Measurements from ENCODE around the gene SHLD1. TPM values are rescaled to one million over a fixed set of nuclear protein-coding genes. Genes with fewer than 3 reads are reported as not detected.
A peak's percentile ranks its signal among the peaks of the same experiment; 100 is the strongest.

The SHLD1 gene
- total RNA-seq, 2 experiments from 2014 or later = 7.0 to 7.9 TPM

GRCh38 chr20:5827098-5827853 is 77.1 kb downstream of the SHLD1 start:
- H3K9me3 Mint-ChIP-seq (ENCODE audit: insufficient read depth) = no peaks in the 10 kb centered on the region
- ATAC-seq = no peak
- ChIA-PET POLR2A (no interaction called here), CTCF (no interaction called here)
- H3K4me3 Mint-ChIP-seq = no peak overlapping the region
- no peaks in the 10 kb centered on the region for H3K36me3 Mint-ChIP-seq (ENCODE audit: low read depth)
- H3K27ac Mint-ChIP-seq = no peak overlapping the region
- H3K27me3 Mint-ChIP-seq (ENCODE audit: low read depth) = no peaks in the 10 kb centered on the region
- DNase-seq = no peak
- H3K4me1 Mint-ChIP-seq (ENCODE audit: low read depth) = peaks cover 18% of the 10 kb centered on the region

GRCh38 chr20:5827861-5828260 is 77.7 kb downstream of the SHLD1 start:
- POLR2A ChIA-PET = no interaction called here
- Mint-ChIP-seq H3K27ac (no peak overlapping the region), H3K4me3 (no peak overlapping the region), H3K4me1 (ENCODE audit: low read depth) (peaks cover 18% of the 10 kb centered on the region), H3K9me3 (ENCODE audit: insufficient read depth) (no peaks in the 10 kb centered on the region), H3K36me3 (ENCODE audit: low read depth) (no peaks in the 10 kb centered on the region), H3K27me3 (ENCODE audit: low read depth) (no peaks in the 10 kb centered on the region)
- CTCF ChIA-PET = no interaction called here
- ATAC-seq = no peak
- DNase-seq = no peak

GRCh38 chr20:5829241-5829809 is 79.1 kb downstream of the SHLD1 start:
- peaks cover 3% of the 10 kb centered on the region for H3K36me3 Mint-ChIP-seq (ENCODE audit: low read depth)
- ChIA-PET CTCF (interaction anchor here (0.7 kb wide), 1 partner anchor 12 kb away, joined by 3 read pairs; no protein-coding TSS in a partner anchor), POLR2A (no interaction called here)
- H3K4me1 Mint-ChIP-seq (ENCODE audit: low read depth) = peaks cover 17% of the 10 kb centered on the region
- no peak overlapping the region for H3K27ac Mint-ChIP-seq
- ATAC-seq = no peak
- no peaks in the 10 kb centered on the region for H3K9me3 Mint-ChIP-seq (ENCODE audit: insufficient read depth)
- no peaks in the 10 kb centered on the region for H3K27me3 Mint-ChIP-seq (ENCODE audit: low read depth)
- no peak overlapping the region for H3K4me3 Mint-ChIP-seq
- DNase-seq = no peak

- DNase-seq = no peak
- Mint-ChIP-seq H3K27ac (no peak overlapping the region), H3K4me1 (ENCODE audit: low read depth) (peaks cover 30% of the 10 kb centered on the region), H3K36me3 (ENCODE audit: low read depth) (peaks cover 6% of the 10 kb centered on the region), H3K4me3 (no peak overlapping the region), H3K9me3 (ENCODE audit: insufficient read depth) (no peaks in the 10 kb centered on the region), H3K27me3 (ENCODE audit: low read depth) (no peaks in the 10 kb centered on the region)
- no peak for ATAC-seq
- ChIA-PET CTCF (no interaction called here), POLR2A (no interaction called here)
These were observed 81.5 kb downstream of the SHLD1 start for GRCh38 chr20:5831539-5832237.

- peaks cover 6% of the 10 kb centered on the region for H3K36me3 Mint-ChIP-seq (ENCODE audit: low read depth)
- ATAC-seq = no peak
- H3K9me3 Mint-ChIP-seq (ENCODE audit: insufficient read depth) = no peaks in the 10 kb centered on the region
- peaks cover 18% of the 10 kb centered on the region for H3K4me1 Mint-ChIP-seq (ENCODE audit: low read depth)
- no peak for DNase-seq
- CTCF ChIA-PET = interaction anchor here (1.4 to 1.9 kb wide), 2 partner anchors 45 to 305 kb away, joined by 3 to 4 read pairs; no protein-coding TSS in a partner anchor
- H3K27ac Mint-ChIP-seq = no peak overlapping the region
- POLR2A ChIA-PET = no interaction called here
- no peaks in the 10 kb centered on the region for H3K27me3 Mint-ChIP-seq (ENCODE audit: low read depth)
- no peak overlapping the region for H3K4me3 Mint-ChIP-seq
These were observed 83.2 kb downstream of the SHLD1 start for GRCh38 chr20:5833309-5833941.

DNA sequence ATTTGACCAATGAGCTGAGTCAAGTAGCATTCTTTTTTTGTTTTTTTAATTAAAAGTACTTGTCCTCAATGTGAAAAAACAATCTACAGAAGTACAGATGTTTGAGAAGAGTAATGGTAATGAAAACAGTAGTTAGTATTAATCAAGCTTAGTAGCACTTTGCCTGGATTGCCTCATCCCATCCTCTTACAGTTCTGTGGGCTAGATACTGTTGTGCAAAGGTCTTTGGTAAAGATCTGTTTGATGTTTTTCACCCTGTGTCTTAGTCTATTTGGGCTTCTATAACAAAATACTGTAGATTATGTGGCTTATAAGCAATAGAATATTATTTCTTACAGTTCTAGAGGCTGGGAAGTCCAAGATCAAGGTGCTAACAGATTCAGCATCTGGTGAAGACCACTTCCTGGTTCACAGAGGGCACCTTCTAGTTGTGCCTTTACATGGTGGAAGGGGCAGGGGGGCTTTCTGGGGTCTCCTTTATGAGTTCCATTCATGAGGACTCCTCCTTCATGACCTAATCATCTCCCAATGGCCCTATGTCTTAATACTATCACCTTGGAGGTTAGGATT is 84.3 kb downstream of the SHLD1 start:
- ChIA-PET CTCF (interaction anchor here (1.4 to 1.9 kb wide), 2 partner anchors 46 to 306 kb away, joined by 3 to 4 read pairs; no protein-coding TSS in a partner anchor), POLR2A (no interaction called here)
- Mint-ChIP-seq H3K4me1 (ENCODE audit: low read depth) (peaks cover 18% of the 10 kb centered on the region), H3K9me3 (ENCODE audit: insufficient read depth) (no peaks in the 10 kb centered on the region), H3K4me3 (no peak overlapping the region), H3K36me3 (ENCODE audit: low read depth) (peaks cover 6% of the 10 kb centered on the region), H3K27me3 (ENCODE audit: low read depth) (no peaks in the 10 kb centered on the region), H3K27ac (no peak overlapping the region)
- DNase-seq (no peak), ATAC-seq (no peak)

DNA sequence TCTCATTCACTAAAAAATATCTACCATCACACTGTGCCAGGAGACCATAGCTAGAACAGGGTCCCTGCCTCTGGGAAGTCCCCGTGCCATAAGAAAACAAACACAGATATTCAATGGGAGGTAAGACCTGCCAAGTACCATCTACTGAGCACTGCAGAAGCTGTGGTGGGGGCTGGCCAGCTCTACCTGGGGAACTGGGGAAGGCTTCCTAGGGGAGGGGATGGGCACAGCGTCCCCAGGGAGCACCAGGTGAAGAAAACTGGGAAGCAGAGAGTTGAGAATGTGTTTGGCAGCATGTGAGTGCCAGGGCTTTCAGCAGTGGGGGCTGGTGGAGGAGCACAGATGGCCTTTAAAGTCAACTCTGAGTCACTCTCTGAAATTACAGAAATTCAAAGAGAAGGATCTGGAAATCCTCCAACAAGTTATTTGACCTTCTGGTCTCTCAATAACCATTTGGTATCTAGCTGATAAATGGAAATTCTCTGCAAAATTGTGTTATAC is 85.2 kb downstream of the SHLD1 start:
- ChIA-PET CTCF (interaction anchor here (1.1 to 1.5 kb wide), 3 partner anchors 9 to 305 kb away, joined by 3 to 4 read pairs (median 3); no protein-coding TSS in a partner anchor), POLR2A (interaction anchor here (0.6 kb wide), 1 partner anchor 101 kb away, joined by 3 read pairs; no protein-coding TSS in a partner anchor)
- Mint-ChIP-seq H3K27me3 (ENCODE audit: low read depth) (no peaks in the 10 kb centered on the region), H3K27ac (no peak overlapping the region), H3K36me3 (ENCODE audit: low read depth) (peaks cover 6% of the 10 kb centered on the region), H3K4me3 (no peak overlapping the region), H3K9me3 (ENCODE audit: insufficient read depth) (no peaks in the 10 kb centered on the region), H3K4me1 (ENCODE audit: low read depth) (peaks cover 18% of the 10 kb centered on the region)
- peak; percentile 47 for ATAC-seq
- DNase-seq = no peak

DNA sequence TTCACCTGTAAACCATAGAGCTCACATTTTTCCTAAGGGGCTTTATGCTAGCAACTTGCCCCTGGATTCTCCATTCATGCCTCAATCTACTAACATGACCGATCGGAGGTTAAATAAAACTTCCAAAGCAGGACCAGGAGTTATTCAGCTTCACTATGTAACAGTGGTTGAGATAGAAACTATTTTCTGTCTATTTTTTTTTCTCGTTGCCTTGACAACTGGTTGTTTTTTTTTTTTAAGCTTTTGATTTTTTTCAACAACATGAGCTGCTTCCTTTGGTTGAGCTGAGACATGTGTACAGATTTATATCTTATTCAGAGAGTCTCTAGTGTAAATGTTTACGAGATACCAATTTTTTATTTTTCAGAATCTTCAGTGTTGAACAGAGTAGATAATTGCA is 85.7 kb downstream of the SHLD1 start:
- ChIA-PET CTCF (interaction anchor here (1.1 to 1.5 kb wide), 3 partner anchors 9 to 306 kb away, joined by 3 to 4 read pairs (median 3); no protein-coding TSS in a partner anchor), POLR2A (interaction anchor here (0.6 kb wide), 1 partner anchor 100 kb away, joined by 3 read pairs; no protein-coding TSS in a partner anchor)
- no peak overlapping the region for H3K27ac Mint-ChIP-seq
- H3K4me1 Mint-ChIP-seq (ENCODE audit: low read depth) = peaks cover 18% of the 10 kb centered on the region
- H3K27me3 Mint-ChIP-seq (ENCODE audit: low read depth) = no peaks in the 10 kb centered on the region
- H3K9me3 Mint-ChIP-seq (ENCODE audit: insufficient read depth) = no peaks in the 10 kb centered on the region
- ATAC-seq (peak; percentile 64), DNase-seq (no peak)
- peaks cover 6% of the 10 kb centered on the region for H3K36me3 Mint-ChIP-seq (ENCODE audit: low read depth)
- no peak overlapping the region for H3K4me3 Mint-ChIP-seq

- ATAC-seq = no peak
- H3K4me1 Mint-ChIP-seq (ENCODE audit: low read depth) = peaks cover 18% of the 10 kb centered on the region
- H3K27ac Mint-ChIP-seq = no peak overlapping the region
- no peaks in the 10 kb centered on the region for H3K27me3 Mint-ChIP-seq (ENCODE audit: low read depth)
- ChIA-PET CTCF (no interaction called here), POLR2A (no interaction called here)
- no peaks in the 10 kb centered on the region for H3K9me3 Mint-ChIP-seq (ENCODE audit: insufficient read depth)
- peaks cover 6% of the 10 kb centered on the region for H3K36me3 Mint-ChIP-seq (ENCODE audit: low read depth)
- DNase-seq = no peak
- H3K4me3 Mint-ChIP-seq = no peak overlapping the region
These were observed 86.4 kb downstream of the SHLD1 start for GRCh38 chr20:5836569-5836968.

DNA sequence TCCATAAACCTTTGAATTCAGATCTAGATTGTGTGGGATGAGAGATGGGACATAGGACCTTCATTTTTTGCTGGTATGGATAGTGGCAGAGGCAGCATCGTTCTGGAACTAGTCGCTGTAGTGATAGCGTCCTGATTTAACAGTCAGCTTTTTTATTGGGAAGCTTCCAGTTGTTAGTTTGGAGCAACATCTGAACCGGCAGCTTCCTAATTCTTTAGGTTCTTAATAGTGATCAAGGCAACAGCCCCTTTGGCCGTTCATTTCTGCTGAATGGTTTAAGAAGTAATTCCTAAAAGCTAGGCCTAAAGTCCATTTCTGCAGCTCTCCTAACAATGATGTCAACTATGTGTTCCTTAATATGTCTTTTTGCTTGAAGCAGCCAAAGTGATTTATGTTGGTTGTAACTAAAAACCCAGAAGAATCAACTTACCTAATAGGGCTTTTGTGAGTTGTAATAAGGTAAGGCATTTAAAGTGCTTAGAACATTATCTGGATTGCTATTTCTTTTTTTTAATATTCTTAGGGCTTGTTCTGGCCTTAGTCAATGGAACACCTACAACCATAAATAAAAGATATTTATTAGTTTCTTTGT is 90.3 kb downstream of the SHLD1 start:
- POLR2A ChIA-PET = interaction anchor here (1.0 kb wide), 1 partner anchor 110 kb away, joined by 3 read pairs; the partner anchor contains the start of gene MCM8
- H3K4me3 Mint-ChIP-seq = no peak overlapping the region
- H3K36me3 Mint-ChIP-seq (ENCODE audit: low read depth) = peaks cover 4% of the 10 kb centered on the region
- ATAC-seq (no peak), DNase-seq (no peak)
- H3K27me3 Mint-ChIP-seq (ENCODE audit: low read depth) = no peaks in the 10 kb centered on the region
- H3K4me1 Mint-ChIP-seq (ENCODE audit: low read depth) = peaks cover 34% of the 10 kb centered on the region
- CTCF ChIA-PET = interaction anchor here (1.6 kb wide), 1 partner anchor 312 kb away, joined by 4 read pairs; no protein-coding TSS in a partner anchor
- H3K9me3 Mint-ChIP-seq (ENCODE audit: insufficient read depth) = no peaks in the 10 kb centered on the region
- H3K27ac Mint-ChIP-seq = no peak overlapping the region

- POLR2A ChIA-PET = no interaction called here
- H3K27ac Mint-ChIP-seq = no peak overlapping the region
- ATAC-seq (no peak), DNase-seq (no peak)
- H3K27me3 Mint-ChIP-seq (ENCODE audit: low read depth) = no peaks in the 10 kb centered on the region
- H3K4me3 Mint-ChIP-seq = no peak overlapping the region
- H3K9me3 Mint-ChIP-seq (ENCODE audit: insufficient read depth) = no peaks in the 10 kb centered on the region
- H3K4me1 Mint-ChIP-seq (ENCODE audit: low read depth) = peaks cover 32% of the 10 kb centered on the region
- peaks cover 4% of the 10 kb centered on the region for H3K36me3 Mint-ChIP-seq (ENCODE audit: low read depth)
- CTCF ChIA-PET = interaction anchor here (1.1 to 1.6 kb wide), 2 partner anchors 20 to 313 kb away, joined by 3 to 4 read pairs; no protein-coding TSS in a partner anchor
These were observed 91.3 kb downstream of the SHLD1 start for GRCh38 chr20:5841522-5841921.
